ENCODE data around the gene SLC6A12.
"Not testable (repeated sequence)": the region's sequence is repeated elsewhere in the genome, so short reads cannot be mapped to it uniquely, and the experiment has no call there.

The SLC6A12 gene

GRCh38 chr12:214003-214741 lies at the start of gene SLC6A12:
TSS of gene SLC6A12 (minus strand) at chr12:214157. CDS start at chr12:209986, 4,171 bp downstream.
- DNase-seq, result no peak

- DNase-seq, result no peak
These were observed 49.6 kb upstream of the SLC6A12 start for GRCh38 chr12:263574-263973.

DNA sequence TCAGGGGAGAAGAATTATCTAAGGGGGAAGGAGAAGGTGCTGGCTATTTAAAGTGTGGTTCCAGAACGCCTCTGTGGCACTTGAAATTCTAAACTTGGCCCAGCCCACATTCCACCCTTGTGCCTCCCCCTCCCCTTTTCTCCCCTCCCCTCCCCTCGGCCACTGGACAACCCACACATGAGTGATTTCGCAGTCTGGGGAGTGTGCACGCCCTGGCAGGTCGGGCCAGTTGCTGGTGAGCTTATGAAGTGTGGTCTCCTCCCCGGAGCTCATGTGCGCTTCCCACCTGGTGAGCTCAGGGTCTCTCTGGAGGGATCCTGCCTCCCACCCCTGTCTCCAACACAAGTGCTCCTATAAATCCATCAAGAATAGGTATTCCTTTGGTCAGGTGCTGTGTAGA lies 48.9 kb upstream of the SLC6A12 start, which contains the start of gene SLC6A13:
SLC6A13 (minus strand) TSS at position 20 of the 400 bp plus-strand sequence. CDS start 2,784 bp downstream, outside the sequence.
- DNase-seq, result no peak

DNA sequence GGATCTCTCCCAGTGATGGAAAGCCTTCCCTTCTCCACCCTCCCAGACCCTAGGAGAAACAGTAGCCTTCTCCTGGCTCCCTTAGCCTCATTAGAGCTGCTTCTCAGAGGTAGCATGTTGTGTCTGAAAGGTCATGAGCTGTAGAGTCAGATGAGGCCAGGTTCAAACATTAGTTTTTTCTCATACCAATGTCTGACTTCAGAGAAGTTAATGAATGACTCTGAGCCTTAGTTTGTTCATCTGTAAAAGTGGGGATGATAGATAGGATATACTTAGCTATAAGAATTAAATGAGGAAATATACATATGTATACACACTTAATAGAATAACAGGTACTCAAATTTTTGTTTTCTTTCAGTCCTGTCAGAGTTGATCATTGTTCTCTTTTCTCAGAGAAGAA lies 48.2 kb upstream of the SLC6A12 start:
- DNase-seq, result no peak

DNA sequence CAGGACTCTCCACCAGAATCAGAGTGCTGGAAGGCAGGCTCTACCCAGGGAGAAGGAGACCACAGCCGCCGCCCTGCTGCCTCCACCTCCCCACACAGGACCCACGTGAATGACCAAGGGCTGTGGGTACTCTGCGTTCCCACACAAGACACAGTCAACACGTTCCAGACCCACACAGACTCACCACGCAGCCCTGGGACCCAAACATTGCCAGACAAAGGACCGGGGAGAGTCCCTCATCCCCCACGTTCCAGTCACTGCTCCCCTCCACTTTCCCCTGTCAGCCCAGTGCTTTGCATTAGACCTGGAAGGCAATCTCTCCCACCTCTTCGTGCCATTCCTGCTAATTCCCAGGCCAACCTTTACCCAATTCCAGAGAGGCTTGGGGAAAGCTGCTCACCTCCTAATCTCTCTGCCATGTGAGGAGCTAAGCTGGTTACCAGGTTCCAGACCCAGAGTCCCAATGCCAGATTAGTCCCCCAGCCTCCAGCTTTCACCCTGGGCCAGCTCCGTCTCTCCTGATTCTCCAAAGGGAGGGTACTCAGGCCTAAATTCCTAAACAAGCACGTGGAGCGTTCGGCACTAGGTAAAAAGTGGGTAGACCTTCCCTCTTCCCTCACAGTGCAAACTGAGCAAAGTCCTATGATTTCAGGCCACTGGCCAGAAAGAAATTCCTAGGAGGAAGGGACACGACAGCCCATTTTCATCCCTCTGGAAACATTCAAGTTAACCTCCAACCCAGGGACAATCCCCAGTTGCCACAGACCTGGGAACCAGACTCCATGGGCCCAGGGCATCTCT lies 43.8 kb upstream of the SLC6A12 start:
- no peak for DNase-seq

DNA sequence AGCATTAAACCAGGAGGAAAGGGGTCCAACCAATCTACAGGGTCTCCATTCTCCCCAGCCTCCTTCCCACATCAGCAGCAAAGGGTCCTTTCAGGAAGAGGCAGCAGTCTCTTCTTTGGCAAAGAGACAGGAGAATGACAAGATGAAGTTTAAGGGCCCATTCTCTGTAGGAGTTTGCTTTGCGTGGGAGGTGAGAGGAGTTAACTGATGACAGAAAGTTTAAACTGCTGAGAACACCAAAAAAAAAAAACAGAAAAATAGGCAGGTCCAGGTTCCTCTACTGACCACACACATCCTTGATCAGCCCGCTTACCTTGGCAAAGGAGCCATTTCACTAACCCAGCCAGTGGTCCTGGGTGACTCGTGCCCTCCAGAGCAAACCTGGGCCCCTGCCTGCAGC lies 43.0 kb upstream of the SLC6A12 start:
- DNase-seq, result no peak

DNA sequence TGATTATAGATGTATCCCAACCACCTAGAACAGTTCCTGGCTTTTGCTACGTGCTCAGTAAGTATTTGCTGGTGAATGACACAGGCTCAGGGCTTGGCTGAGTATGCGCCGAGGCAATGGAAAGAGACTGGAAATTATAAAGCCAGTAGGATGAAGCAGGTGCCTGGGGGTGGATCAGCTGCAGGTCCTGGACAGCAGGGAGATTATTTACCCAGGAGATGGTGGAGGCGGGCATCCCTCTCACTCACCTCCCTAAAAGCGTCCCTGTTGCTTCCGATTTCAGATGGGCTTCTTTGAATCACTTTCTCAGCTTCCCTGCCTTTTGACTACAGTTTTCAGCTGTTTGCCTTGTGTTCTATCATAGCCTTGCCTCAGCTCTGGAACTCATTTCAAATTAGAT lies 42.3 kb upstream of the SLC6A12 start:
- DNase-seq, result no peak

- no peak for DNase-seq
These were observed 41.0 kb upstream of the SLC6A12 start for GRCh38 chr12:254912-255311.

DNA sequence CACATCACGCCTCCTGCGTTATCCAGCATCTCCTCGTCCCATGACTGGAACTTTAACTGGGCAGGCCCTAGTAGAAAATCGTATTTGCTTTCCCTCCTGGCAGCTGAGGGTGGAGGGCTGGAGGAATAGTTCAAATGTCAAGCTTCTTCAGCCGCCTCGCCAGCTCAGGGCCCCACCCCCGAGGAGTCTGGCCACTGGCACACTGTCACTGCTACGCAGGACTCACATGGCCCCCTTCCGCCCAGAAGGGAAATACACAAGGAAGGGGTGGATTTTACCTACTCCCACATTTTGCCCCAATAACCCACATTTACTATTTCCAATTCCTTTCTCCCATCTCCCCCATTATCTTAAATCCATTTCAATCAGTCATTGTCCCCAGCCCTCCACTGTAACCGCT lies 40.1 kb upstream of the SLC6A12 start:
- no peak for DNase-seq

- DNase-seq, result no peak
These were observed 39.3 kb upstream of the SLC6A12 start for GRCh38 chr12:253116-253831.

DNA sequence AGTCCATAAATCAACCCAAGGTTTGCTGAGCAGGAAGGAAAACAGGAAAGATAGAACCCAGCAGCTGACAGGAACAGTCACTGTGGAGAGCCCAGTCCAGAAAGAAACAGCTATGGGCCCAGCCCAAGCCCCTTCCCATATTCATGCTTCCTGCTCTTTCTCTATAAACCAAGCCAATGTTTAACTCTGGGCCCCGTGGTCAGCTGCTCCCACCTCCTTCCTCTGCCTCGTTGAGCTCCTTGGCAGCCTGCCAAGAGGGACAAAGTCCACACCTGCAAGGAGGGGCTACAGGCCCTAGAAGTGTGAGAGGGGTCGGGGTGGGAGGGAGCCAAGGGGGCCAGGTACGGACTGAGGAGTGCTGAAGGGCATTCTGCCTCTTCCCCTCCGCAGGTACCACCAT lies 38.7 kb upstream of the SLC6A12 start:
- no peak for DNase-seq

DNA sequence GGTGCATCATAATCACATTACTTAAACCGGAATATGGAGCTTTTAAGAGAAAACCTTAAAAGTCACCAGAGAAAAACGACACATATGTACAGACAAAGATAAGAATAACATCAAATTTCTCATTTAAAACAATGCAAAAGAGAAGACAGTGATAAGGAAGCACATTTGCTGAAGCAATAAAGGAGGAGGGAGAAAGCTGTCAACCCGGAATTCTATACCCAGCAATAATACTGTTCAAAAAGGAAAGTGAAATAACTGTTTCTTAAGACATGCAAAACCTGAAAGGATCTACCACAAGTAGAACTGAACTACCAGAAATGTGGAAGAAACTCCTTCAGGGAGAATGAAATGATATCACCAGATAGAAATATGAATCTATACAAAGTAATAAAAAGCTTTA lies 33.3 kb upstream of the SLC6A12 start:
- no peak for DNase-seq

DNA sequence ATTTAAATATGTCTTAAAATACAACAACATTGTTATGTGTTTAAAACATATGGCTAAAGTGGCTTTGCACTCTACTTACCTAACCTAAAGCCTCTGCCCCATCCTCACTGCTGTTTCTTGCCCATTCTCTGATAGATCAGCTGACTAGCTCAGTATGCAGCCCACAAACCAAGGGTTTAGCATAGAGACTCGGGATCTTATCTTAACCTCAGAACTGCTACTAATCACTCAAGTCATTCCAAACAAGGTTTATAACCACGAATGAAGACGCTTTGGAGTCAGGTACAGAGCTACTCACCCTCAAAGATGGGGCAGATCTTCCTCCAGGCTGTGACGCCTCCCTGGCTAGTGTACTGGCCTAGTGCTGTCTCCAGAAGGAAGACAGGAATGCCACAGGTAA lies 29.4 kb upstream of the SLC6A12 start:
- DNase-seq, result no peak

GRCh38 chr12:242496-242895 lies 28.5 kb upstream of the SLC6A12 start:
- DNase-seq, result no peak

DNA sequence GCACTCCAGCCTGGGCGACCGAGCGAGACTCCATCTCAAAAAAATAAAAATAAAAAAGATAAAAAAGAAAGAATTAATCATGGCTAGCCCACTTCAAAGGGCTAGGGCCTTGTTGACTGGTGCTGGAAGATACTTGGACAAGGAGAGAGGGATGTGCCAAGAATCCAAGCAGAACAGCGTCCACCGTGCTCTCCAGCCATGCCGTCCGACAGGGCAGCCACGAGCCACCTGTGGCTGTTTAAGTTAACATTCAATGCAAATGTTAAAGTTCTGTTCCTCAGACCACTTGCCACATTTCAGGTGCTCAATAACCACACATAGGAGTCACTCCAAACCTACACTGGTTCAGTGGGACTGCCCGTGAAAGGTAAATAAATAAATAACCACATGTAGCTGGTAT lies 27.3 kb upstream of the SLC6A12 start:
- no peak for DNase-seq

- no peak for DNase-seq
These were observed 26.6 kb upstream of the SLC6A12 start for GRCh38 chr12:240566-240965.

- DNase-seq, result no peak
These were observed 24.9 kb upstream of the SLC6A12 start for GRCh38 chr12:238736-239398.

- DNase-seq, result no peak
These were observed 24.2 kb upstream of the SLC6A12 start for GRCh38 chr12:238116-238515.

DNA sequence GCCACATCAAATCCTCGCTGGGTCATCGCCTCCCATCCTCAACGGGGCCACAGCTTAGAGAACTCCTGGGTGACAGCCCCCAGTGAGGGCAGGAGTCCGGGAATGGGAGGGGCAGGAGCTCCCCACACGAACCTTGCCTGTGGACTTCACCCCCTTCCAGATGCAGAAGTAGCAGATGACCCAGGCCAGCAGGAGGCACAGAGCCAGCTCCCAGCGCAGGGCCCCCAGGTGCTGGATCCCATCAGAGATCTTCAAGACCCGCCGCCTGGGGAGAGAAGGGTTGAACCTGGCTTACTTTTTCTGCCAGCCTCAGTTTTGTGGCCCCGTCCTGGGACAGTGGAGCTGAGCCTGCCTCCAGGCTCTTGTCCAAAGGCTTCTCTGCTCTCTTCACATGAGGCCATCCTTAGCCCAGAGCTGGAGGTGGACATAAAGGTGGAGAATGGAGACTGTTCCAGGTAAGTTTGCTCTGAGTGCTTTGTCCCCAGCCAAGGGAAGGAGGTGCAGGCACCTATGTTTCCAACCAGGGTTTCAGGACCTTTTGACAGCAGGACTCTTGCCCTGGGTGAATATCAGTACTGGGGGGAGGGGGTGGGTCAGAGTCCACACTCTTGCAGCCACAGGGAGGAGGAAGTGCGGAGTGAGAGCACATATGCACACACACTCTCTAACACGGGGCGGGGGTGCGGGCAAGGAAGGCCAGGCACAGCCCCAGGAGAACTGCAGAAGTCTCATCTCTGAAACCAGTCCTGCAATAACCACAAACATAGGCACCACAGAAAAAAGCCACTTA lies 23.3 kb upstream of the SLC6A12 start:
- no peak for DNase-seq

GRCh38 chr12:236445-236844 lies 22.5 kb upstream of the SLC6A12 start:
- no peak for DNase-seq

DNA sequence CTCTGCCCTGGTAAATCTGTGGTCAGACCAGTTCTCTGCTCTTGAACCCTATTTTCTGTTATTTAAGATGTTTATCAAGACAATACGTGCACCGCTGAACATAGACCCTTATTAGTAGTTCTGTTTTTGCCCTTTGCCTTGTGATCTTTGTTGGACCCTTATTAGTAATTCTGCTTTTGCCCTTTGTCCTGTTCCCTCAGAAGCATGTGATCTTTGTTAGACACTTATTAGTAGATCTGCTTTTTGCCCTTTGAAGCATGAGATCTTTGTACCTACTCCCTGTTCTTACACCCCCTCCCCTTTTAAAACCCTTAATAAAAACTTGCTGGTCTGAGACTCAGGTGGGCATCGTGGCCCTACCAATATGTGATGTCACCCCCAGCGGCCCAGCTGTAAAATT lies 22.0 kb upstream of the SLC6A12 start:
- not testable (repeated sequence) for DNase-seq

DNA sequence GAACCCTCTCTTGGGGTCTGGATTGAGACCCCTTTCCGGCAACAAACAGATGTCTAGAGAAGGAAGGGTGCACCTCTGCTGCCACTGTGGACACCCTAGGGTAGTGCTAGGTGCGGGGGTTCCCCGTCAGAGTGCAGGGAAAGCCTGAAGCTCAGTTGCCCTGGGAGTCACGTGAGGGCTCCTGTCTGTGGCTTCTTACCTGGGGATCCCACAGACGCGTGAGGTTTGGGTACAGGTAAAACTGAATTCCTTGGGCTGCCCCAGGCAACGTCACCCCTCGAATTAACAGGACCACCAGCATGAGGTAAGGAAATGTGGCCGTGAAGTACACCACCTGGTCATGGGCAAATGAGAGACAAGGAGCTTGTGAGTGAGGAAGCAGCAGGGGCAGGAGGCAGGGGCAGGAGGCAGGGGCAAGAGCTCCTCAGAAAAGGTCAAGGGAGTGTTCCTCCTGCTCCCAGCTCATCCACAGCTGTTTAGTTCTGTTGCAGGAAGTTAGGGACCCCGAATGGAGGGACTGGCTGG lies 21.0 kb upstream of the SLC6A12 start:
- no peak for DNase-seq

Measured in GF-D8 (cell line).